MV-4-11 (cell line): ENCODE data around the gene COL20A1.

Experiments used
- DNase-seq: peaks from one replicate; lab custom pipeline; 2025; lab: John Stamatoyannopoulos, UW

COL20A1 gene

DNA sequence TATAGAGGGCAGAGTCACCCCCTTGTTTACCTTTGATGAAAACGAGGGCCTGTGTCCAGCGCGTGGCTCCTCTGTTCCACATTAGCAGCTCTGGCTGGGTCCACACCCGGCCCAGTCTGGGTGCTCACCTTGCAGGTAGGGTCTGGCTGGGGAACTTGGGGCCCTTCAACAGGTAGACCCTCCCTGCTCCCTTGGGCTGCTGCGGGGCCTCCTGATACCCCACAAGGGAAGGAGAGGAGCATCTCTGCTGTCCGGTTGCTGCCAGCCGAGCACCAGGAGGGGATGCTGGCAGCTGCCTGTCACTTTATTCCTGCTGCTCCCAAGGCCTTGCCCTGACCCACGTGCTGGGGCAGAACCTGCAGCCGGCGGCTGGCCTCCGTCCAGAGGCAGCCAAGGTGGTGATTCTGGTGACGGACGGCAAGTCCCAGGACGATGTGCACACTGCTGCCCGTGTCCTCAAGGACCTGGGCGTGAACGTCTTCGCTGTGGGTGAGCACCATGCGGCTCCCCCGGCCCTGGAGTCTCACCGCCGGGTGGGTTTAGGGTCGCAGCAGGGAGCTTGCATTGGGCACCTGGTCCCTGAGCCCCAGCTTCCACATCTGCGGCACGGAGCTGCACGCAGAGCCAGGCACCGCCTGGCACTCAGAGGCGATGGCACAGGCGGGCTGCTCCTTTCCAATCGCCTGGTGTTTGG is 15.4 kb downstream of the COL20A1 start:
- no peak for DNase-seq

GRCh38 chr20:63309261-63310071 is 16.5 kb downstream of the COL20A1 start:
- no peak for DNase-seq

GRCh38 chr20:63310265-63310991 is 17.4 kb downstream of the COL20A1 start:
- DNase-seq: no peak

DNA sequence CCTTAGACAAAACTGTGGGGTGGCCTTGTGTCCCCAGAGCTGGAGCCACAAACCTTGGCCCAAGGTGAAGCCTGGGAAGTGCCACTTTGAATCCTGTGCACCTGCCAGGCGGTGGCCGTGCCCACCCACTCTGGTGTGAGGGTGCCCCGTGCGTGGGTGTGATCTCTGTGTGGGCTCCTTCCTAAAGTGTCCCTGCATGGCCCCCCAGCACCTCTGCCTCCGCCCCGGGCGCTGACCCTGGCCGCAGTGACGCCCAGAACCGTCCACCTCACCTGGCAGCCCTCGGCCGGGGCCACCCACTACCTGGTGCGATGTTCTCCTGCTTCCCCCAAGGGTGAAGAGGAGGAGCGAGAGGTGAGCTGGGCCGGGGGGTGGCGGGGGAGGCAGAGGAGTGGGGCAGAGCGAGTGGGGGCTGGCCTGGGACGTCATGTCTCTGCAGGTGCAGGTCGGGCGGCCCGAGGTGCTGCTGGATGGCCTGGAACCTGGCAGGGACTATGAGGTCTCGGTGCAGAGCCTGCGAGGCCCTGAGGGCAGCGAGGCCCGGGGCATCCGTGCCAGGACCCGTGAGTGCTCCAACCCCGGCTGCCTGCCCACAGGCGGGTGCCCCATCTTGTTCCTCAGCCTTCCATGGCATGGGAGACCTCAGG is 18.3 kb downstream of the COL20A1 start:
- no peak for DNase-seq

DNA sequence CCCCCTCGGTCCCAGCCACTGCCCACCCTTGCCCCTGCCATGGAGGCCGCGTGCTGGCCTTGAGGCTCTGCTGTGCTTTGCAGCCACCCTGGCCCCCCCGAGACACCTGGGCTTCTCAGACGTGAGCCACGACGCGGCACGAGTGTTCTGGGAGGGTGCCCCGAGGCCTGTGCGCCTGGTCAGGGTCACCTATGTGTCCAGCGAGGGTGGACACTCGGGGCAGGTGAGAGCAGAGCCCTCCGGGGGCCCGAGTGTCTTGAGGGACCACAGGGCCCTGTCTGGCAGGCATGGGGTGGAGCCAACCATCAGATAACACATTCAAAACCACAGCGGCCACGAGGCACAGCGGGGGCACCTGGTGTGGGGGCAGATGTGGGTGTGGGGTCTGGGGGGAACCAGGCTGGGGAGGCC is 18.9 kb downstream of the COL20A1 start:
- no peak for DNase-seq

GRCh38 chr20:63312273-63312672 is 19.3 kb downstream of the COL20A1 start:
- no peak for DNase-seq

- no peak for DNase-seq
Observed at GRCh38 chr20:63312690-63313348, 19.8 kb downstream of the COL20A1 start.

GRCh38 chr20:63313349-63314014 is 20.5 kb downstream of the COL20A1 start:
- DNase-seq: no peak

DNA sequence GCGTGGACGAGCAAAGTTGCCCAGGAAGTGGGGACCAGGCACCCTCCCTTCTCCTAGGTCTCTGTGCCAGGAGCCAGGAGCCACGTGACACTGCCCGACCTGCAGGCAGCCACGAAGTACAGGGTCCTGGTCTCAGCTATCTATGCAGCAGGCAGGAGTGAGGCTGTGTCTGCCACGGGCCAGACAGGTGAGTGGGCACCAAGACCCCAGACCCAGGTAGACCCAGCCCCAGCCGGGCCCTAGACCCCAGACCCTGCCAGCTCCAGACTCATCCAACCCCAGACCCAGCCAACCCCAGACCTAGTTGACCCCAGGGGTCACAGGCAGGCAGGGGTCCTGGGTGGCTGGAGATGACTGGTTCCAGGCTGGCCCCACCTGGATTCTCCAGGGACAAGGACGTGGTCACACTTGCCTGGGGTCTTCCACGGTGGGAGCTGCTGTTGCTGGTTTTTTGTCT is 21.1 kb downstream of the COL20A1 start:
- DNase-seq: no peak

DNA sequence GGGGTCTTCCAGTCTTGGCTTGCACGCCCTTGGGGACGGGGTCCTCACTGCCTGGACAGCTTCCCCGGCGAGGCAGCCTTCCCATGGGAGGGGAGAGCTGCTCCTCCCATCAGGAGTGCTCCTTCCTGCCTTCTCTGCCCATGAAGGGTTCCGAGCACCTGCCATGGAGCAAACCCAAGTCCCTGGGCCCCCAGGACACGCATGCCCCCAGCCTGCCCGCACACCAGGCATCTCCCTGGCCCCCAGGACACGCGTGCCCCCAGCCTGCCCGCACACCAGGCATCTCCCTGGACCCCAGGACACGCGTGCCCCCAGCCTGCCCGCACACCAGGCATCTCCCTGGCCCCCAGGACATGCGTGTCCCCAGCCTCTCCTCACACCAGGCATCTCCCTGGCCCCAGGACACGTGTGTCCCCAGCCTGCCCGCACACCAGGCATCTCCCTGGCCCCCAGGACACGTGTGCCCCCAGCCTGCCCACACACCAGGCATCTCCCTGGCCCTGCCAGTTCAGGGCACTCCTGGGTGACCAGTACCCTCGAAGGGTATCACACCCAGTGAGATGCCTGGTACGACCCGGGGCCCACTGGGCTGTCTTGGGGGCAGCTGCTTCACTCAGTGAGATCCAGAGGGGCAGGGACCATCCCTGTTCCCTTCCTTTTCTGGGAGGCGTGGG is 21.7 kb downstream of the COL20A1 start:
- DNase-seq: no peak

DNA sequence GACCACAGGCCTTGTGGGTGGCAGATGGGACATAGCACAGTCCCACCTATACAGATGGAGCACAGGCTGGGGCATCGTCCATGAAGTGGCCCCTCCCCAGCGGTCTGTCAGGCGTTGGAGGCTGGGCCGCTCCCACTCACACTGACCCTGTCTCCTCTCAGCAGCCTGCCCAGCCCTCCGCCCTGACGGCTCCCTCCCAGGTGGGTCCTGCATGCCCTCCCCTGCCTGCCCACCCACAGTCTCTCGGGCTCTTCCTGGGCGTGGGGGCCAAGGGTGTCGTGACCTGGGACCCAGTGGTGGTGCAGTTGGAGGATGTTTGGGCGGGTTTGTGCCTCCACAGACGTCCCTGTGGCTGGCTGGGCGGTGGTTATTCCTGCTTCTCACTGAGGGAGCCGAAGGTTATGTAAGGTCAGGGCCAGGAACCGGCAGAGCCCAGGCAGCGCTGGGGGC is 22.3 kb downstream of the COL20A1 start:
- DNase-seq: no peak

GRCh38 chr20:63315731-63316491 is 22.9 kb downstream of the COL20A1 start:
- DNase-seq: no peak

DNA sequence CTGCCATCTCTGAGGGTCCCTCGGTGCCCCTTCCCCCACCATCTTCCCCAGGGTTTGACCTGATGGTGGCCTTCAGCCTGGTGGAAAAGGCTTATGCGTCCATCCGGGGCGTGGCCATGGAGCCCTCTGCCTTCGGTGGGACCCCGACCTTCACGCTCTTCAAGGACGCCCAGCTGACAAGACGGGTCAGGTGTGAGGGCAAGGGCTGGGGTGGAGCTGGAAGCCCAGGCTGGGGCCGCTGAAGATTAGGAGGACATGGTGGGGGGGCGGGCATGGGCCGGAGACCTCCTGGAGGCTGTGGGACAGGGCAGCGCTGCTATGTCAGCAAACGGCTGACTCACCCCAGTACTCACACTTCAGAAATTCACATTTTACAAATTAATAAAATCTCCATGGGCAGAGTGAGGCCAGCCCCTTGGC is 23.5 kb downstream of the COL20A1 start:
- no peak for DNase-seq

- no peak for DNase-seq
Observed at GRCh38 chr20:63317061-63317460, 24.1 kb downstream of the COL20A1 start.

DNA sequence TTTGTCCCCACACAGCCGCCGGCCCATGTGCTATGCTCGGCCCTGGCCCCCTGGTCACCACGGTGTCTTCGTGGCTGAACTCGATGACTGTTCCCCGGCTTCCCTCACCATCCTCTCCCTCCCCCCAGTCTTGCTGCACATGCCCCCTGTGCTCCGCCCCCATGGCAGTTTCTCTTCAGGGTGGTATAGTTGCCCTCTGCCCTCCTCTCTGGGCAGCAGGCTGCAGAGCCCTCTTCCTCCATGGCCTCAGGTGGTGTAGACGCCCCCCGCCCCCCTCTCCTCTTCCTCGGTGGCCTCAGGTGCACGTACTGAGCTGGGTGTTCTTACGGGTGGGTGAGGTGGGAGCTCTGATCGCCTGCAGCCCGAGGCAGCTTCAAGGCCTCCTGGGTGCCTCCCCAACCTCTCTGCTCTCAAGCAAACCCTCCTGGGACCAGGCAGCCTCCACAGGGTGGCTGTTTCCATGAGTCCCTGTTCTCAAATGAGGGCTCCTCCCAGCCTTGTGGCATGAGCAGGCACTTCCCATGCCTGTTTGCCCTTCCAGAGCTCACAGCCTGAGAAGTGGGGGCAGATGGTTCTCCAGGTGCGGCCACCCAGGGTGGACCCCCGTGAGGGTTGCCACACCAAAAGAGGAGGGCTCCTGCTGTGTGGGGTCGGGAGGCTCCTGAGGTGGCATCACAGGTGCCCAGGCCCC is 24.8 kb downstream of the COL20A1 start:
- DNase-seq: no peak

DNA sequence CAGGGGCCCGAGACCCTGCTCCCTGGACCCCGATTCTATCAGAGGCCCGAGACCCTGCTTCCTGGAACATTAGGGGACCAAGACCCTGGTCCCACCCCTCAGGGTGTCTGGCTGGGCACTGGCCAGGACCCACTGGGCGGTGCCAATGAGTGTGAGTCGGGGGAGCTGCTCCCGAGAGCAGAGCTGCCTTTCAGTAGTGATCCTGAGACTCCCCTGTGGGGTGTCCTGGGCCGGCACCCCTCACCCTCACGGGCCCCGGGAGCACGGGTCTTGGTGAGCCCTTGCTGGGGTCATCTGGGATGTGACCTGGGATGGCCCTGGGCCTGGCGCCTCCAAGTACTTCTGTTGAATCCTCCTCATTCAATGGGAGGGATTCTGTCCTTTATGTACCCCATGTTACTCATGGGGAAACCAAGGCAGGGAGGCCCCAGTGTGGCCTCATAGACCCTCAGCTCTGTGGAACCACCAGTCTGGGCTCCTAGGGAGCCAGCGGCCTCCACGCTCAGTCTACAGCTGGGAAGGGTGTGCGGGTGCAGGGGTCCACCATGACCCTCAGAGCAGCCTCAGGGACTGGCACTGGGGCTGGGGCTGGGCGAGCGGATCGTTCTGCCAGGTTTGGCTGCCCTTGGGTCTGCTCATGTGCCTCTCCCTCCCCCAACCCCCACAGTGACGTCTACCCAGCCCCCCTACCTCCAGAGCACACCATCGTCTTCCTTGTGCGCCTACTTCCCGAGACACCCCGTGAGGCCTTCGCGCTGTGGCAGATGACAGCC is 25.6 kb downstream of the COL20A1 start:
- DNase-seq: no peak

- no peak for DNase-seq
Observed at GRCh38 chr20:63319164-63320040, 26.4 kb downstream of the COL20A1 start.
